ENCODE results near the gene NPVF.

NPVF gene

DNA sequence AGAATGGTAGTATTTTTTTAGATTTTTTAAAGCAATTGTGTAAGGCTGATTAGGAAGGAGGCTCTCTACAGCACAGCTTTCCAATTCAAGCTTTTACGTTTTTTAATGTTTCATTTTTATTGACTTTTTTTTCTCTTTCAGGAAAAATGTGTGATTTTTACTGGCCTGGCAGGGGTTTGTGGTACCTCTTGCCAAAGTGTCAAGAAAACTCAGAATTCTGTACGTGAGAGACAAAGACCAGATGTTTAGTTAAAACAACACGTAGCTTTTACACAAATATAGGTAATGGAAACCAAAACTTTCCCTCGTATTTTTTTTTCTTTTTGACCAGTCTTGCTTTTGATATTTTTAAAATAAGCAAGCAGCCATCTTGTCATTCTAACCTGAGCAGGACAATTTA, 6.0 kb upstream of the NPVF start:
- DNase-seq (ENCODE audit: low spot score), result no peak

DNA sequence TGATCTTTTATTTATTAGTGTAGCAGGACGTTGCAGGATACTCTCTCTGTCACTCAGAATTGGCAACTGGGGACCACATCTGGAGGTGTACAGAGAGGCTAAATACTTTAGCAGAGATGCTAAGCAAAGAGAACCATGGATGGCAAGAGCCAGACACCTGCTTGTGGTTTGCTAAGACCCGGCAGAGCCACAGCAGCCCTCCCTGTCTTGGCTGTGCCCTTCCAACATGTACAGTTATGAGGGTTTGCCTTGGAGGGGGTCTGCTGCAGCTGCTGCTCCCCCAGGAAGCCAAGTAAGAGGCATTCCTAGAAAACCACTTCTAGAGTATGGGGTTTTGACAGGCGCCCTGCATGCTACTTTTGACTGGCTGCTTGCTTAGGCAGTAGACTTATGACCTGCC, 5.1 kb downstream of the NPVF start:
- no peak for DNase-seq (ENCODE audit: low spot score)

DNA sequence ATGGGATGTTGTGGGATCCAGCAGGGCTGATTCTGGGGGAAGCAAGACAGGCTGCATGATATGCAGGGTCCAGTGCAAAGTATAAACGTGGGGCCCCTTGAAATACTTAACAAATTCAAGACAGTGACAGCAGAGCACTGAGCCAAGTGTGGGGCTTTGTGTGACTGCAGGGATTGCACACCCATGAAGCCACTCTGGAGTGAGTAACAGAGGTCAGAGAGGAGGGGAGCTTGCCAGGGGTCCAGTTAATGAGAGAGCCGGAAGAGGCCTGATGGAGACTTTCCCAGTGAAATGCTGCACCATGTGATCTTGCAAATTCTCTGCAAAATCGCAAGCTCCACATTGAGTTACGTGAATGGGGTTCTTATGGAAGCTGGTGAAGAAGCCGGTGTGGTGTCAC, 5.6 kb downstream of the NPVF start:
- DNase-seq (ENCODE audit: low spot score), result no peak

DNA sequence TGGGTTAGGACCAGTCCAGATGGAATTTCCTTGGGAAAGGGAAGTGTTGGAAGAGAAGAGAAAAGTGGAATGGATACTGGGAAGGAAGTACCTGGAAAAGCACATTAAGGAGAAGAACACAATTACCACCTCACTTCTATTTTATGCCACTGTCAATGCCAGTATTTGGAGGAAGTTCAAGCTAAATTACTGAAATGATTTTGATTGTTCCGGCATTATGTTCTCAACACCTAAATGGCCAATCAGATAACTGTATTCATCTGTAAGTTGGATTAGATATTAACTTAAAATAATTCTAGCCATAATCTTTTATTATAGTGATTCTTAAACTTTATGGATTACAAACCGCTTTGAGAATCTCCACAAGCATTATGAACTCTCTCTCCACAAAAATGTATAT, 7.3 kb downstream of the NPVF start:
- DNase-seq (ENCODE audit: low spot score), result no peak

DNA sequence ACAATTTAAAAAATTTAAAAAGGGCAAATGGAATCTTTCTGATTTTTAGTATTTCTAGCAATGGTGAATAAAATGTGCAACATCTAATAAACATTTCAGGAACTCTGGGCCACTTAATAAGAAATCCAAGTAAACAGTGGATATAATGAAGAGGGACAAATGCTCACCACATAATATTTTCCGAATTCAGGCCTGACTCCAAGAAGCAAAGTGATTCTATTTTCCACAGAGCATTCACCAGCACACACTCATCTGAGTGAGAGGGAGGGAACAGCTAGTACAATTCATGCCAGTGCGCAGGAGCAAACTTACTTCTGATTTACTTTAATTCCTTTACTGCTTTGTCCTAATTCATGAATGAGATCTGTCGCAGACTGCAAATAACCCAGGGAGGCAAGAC, 10.1 kb downstream of the NPVF start:
- no peak for DNase-seq (ENCODE audit: low spot score)

DNA sequence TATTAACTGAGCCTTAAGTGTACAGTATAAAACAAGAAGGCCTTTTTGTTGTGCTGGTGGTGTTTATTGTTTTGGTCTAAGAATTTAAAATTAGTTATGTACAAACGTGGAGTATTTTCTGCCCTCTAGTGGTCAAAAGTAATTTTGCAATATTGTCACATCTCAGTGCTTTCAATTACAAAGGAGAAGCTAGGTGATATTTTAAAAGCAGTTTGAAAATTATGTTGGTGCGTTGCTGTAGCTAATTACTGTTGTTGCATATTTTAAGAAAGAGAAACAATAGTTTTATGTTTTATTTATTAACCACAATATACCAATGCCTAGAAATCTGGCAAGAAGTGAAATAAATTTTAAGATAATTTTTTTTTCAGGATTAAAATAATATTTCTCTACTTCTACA, 11.4 kb downstream of the NPVF start:
- no peak for DNase-seq (ENCODE audit: low spot score)

DNA sequence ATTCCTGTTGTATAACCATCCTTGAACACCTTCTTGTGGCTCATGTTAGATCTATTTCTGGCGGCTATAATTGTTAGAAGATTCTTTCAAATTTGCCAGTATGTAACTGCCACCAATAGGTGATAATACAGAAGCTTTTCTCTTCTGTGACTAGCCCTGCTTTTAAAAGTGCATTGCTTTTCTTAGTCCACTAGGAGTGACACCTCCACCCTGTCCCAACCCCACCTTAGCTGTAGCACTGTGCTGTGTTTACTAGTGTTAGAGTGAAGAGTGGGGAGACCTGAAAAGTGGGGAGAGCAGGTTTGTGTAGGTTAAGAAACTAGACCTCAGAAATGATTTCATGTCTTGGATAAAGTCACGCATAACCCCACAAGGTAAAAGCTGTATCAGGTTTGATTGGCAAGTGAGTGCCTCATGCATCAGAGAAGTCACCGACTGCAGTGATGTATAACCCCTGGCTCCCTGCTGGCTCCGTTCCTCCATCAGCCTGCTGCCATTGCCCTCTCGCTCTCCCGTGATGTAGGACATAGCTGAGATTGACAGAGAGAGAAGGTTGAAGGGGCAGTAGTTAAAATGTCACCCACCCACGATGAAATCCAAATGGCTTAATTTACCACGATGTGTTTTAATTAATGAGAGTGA, 12.5 kb downstream of the NPVF start:
- peak; percentile 30 for DNase-seq (ENCODE audit: low spot score)

DNA sequence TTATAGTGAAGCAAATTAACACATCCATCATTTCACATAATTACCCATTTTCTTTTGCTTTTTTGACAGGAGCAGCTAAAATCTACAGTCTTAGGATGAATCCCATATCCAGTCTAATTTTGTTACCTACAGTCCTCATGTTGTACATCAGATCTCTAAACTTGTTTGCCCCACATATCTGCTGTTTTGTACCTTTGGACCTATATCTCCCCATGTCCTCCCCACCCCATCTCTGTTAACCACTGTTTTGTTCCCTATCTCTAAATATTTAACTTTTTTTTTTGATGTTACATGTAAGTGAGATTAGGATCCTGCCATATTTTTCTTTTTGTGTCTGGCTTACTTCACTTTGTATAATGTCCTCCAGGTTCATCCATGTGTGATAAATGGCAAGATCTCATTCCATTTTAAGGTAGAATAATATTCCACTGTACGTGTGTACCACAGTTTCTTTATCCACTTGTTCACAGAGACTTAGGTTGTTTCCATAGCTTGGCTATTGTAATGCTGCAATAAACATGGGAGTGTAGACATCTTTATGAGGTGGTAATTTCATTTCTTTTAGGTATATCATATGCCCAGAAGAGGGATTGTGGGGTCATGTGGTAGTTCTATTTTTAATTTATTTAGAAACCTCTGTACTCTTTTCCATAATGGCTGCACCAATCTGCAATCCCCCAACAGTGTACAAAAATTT, 19.6 kb downstream of the NPVF start:
- DNase-seq (ENCODE audit: low spot score), result no peak

DNA sequence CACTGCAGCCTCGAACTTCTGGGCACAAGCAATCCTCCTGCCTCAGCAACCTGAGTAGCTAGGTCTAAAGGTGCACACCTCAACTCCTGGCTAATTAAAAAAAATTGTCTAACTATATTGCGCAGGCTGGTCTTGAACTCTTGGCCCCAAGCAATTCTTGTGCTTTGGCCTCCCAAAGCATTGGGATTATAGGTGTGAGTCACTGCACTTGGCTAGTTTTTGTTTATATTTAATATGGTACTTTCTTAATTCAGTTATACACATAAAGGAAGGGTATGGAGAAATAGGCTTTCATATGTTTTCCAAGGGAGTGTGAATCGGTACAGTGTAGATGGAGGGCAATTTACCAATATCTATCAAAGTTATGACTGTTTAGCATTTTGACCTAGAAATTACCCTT, 20.4 kb downstream of the NPVF start:
- no peak for DNase-seq (ENCODE audit: low spot score)

DNA sequence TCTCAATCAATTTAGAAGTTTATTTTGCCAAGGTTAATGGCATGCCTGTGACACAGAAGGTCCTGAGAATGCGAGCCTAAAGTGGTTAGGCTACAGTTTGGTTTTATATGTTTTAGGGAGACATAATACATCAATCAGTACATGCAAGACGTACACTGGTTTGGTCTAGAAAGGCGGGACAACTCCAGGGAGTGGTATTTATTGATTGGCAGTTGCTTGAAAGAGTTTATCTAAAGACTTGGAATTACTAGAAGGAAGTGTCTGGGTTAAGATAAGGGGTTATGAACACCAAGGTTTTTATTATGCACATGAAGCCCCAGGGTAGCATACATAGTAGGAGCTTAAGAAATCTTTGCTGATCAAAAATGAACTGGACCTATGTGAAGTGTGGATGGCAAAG, 21.5 kb downstream of the NPVF start:
- DNase-seq (ENCODE audit: low spot score), result no peak

DNA sequence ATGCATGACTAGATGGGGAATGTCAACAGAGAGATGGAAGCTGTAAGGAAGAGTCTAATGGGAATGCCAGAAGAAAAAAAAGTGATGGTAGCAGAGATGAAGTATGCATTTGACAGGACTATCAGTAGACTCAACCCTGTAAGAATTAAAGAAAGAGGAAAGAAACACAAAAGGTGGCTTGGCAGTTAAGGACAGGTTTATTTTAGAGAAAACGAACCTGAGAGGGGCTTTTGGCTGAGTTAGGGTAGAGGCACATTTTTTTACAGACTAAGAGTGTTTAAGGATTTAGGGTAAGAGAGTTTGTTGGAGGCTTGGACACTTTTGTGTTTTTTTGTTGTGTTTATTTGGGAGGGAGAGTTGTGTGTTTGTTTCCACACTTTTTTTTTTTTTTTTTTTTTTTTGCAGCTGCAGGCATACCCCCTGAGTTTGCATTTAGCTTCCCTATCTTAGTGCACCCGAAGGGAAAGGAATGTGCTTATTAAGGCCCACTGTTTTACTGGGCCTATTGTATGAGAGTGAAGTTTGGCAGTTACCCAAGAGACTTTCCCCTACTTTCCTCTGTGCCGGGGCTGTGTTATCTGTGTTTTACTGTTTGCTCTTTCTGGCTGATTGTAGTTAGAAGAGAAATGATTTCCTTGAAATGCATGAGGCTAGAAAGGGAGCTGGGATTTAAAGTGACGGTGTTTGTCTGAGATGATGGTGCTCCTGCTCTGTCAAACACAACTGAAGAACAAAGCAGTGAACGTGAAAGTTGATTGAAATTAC, 32.0 kb downstream of the NPVF start:
- peak; percentile 27 for DNase-seq (ENCODE audit: low spot score)

DNA sequence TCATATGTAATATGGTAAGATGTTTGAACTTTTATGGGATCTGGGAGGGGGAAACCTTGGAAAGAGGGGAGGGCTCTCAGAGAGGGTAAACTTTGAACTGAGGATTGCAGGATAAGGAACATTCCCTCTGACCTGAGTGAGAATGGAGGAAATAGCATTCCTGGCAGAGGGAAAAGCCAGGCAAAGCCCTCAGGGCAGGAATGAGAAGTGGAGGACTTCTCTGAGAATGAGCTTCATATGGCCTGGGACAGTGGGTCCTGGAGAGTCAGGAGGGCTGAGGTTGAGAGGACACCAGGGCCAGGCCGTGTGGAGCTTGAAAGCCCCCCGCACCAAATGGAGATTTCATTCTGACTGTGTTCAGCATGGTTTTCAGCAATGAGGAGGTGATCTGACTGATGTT, 34.2 kb downstream of the NPVF start:
- no peak for DNase-seq (ENCODE audit: low spot score)

DNA sequence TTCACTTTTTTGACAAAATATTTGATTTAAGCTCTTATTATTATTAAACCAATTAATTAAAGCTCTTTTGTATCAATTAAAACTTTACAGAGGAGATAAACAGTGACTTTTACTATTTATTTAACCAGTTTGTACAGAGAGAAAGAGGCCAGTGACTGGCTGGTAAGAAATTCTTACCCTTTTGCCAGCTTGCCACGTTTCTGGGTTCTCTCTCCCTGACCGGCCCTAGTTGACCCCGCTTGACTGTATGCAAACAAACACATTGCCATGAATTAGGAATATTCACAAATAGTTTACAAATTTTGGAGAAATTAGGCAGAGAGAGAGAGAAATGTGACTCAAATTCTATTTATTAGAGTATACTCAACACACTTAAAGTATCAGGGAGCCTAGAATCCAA, 36.2 kb downstream of the NPVF start:
- DNase-seq (ENCODE audit: low spot score), result no peak

DNA sequence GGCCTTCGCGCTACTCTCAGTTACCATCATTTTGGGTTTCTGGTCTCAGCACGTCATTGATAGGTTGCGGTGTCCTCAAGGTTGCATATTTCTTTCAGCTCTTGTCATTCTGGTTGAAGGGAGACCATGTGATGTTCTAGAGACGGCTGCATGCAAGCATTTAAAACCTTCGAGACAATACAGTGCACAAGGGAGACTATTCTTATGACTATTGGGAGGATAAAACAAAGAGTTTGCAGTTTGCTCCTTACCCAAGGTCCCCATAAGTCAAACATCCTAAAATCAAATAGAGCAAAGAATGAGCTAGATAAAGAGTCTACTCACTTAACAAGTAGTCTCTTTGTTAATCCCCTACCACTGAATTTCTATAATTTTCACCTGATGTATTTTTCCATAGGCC, 39.1 kb downstream of the NPVF start:
- DNase-seq (ENCODE audit: low spot score), result no peak

DNA sequence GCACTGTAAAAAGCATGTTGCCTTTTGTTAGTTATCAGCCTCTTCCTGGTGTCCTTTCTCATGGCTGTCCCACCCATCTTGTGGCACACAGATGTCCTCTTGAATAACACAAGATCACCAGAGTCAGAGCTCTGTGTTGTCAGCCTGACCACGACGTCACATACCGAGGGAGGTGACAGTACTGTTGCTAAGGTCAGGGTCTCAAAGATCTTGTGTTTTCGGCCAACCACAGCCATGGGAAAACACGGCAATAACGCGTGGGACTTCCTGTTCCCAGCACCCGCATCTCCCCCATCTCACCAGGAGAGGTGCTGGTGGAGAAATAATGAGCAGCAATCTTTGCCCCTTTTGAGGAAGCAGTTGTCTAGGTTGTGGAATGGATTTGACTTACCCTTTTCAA, 40.4 kb downstream of the NPVF start:
- DNase-seq (ENCODE audit: low spot score), result no peak

DNA sequence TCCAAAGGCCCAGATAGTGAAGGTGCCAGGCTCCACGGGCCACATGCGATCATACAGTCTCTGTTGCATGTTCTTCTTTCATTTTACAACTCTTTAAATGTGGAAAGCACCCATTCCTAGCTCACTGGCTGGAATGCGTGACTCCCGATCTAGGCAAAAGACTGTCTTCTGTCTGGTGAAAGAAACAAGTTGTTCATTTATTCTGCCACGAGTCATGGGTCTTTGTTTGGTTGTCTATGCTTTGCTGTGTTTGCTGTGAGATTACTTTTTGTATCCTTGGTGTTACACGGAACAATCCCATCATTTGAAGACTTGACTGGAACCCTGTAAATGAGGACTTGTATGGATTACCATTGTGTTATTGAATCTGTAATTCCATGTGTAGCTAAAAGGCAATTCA, 41.9 kb downstream of the NPVF start:
- no peak for DNase-seq (ENCODE audit: low spot score)

DNA sequence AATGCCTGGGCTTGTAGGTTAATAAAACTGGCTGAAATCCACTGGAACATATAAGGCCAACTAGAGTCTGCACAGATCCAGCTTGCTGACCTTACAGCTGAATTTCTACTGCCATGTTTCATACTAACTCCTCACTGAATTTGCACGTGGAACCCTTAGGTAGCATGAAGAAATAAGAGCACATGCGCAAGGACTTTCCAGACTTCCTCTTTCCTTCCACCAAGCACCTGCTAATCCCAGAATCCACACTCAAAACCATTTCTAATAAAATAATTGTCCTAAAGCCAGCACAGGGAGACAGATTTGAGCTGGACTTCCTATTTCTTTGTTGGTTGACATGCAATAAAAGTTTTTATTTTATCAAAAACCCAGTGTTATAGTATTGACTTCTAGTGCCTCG, 46.8 kb downstream of the NPVF start:
- DNase-seq (ENCODE audit: low spot score), result no peak

DNA sequence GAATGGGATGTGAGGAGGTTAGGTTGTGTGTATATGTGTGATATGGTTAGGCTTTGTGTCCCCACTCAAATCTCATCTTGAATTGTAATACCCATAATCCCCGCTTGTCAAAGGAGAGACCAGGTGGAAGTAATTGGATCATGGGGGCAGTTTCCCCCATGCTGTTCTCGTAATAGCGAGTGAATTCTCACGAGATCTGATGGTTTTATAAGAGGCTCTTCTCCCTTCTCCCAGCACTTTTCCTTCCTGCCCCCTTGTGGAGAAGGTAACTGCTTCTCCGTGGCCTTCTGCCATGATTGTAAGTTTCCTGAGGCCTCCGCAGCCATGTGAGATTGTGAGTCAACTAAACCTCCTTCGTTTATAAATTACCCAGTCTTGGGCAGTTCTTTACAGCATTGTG, 47.3 kb downstream of the NPVF start:
- no peak for DNase-seq (ENCODE audit: low spot score)

DNA sequence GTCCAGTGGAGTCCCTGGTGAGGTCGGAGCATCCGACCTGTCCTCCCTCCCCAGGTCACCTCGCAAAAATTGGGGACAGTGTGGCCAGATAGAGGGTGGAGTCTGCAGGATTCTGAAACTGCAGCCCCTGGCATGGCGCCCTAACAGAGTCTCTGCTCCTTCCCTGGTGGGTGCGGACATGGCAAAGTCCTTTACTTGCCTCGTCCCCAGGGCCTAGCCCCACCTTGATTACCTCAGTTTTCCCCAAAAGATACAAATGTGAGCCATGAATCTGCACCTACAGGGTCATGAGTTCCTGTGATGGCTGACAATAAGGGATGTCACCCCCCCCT, 47.7 kb downstream of the NPVF start:
- DNase-seq (ENCODE audit: low spot score), result no peak

DNA sequence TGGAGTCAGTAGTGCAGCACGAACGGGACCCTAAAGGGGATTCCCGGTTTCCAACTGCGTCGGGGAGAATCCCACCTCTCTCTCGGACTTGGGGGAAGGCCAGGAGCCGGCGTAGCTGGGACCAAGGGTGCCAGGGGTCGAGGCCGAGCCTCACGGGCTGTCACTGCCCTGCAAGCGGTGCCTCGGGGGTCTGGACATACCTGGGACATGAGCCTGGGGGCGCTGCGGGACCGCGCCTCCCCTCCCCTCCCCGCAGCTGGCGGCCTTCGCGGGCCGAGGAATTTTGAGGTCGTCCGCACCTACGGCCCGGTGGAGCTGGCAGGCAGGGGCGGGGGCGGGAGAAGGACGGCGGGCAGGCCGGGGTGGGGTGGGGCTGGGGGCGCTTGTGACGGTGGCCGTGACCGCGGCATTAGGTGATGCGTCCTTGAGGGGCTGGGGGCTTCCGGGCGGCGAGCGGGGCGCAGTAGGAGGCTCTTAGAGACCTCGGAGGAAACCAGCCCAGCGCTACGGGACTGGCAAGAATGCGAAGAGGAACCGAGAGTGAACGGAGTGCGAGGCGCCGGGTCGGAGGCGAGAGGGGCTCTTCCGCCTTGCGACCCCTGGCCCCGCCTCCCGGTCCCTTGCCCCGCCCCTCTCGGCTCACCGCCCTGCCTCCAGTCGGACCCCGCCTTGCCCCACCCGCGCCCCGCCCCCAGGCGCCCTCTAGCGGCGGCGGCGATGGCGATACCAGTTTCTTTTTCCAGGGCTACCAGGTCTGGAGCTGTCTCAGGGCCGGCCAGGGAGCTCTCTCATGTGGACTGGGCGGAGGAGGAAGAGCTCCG, 48.3 kb downstream of the NPVF start:
- peak; percentile 90 for DNase-seq (ENCODE audit: low spot score)

DNA sequence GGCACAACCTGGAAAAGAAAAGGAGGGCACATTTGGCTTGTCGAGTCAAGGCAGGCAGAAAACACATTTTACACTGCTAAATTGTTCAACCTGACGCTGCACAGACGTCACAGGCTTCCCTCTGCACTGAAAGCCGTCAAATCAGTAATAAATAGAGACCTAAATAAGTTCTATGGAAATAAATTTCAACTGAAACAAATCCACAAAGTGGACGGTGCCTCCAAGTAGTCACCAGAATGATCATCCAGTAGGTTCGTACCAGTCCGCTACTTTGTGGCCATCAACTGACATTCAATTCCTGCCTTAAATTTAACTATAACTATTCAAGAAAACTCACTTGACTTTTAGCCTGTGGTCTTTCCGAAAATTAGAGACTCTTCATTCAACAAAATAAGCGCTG, 49.0 kb downstream of the NPVF start:
- no peak for DNase-seq (ENCODE audit: low spot score)

Data from HuH-7 (cell line).